C4-2B (cell line): ENCODE results near the gene CABLES1.

Experiments used
- H3K27ac ChIP-seq: fragments of 450-650 bp; 2 replicates; pipeline ENCODE4 v1.5.1; 2017
- CTCF ChIP-seq: fragments of 450-650 bp; conservative IDR thresholded peaks from 2 replicates; pipeline ENCODE4 v1.5.1; 2017; ENCODE audit warnings: mild to moderate bottlenecking
- ZFX ChIP-seq: fragments of 450-650 bp; IDR thresholded peaks from 2 replicates; pipeline ENCODE4 v1.6.1; 2017

Gene CABLES1

GRCh38 chr18:23194155-23194996, 59.1 kb downstream of the CABLES1 start:
- no peak overlapping the region for H3K27ac ChIP-seq
- no peak for TF ChIP-seq ZFX
- no peak for TF ChIP-seq CTCF

- no peak overlapping the region for H3K27ac ChIP-seq
- TF ChIP-seq ZFX (no peak), CTCF (no peak)
These were observed 60.0 kb downstream of the CABLES1 start for GRCh38 chr18:23194997-23195957.

- no peak for TF ChIP-seq ZFX
- no peak for TF ChIP-seq CTCF
- no peak overlapping the region for H3K27ac ChIP-seq
These were observed 61.1 kb downstream of the CABLES1 start for GRCh38 chr18:23196119-23197007.

GRCh38 chr18:23198217-23198845, 63.0 kb downstream of the CABLES1 start:
- TF ChIP-seq ZFX (no peak), CTCF (no peak)
- H3K27ac ChIP-seq = no peak overlapping the region

GRCh38 chr18:23200756-23201155, 65.5 kb downstream of the CABLES1 start:
- TF ChIP-seq ZFX (no peak), CTCF (no peak)

GRCh38 chr18:23201741-23202140, 66.5 kb downstream of the CABLES1 start:
- no peak overlapping the region for H3K27ac ChIP-seq
- TF ChIP-seq ZFX (no peak), CTCF (no peak)

More at GRCh38 chr18:23200756-23201155, 65.5 kb downstream of the CABLES1 start:
- no peak overlapping the region for H3K27ac ChIP-seq
